Sciatic nerve (tissue), 2 donors: ENCODE measurements around the gene DLG2. TPM values are rescaled to one million over a fixed set of nuclear protein-coding genes. Genes with fewer than 3 reads are reported as not detected.

ENCODE experiments used
- ATAC-seq: fragments of 200-7000 bp; cut with Tn5 transposase; one replicate; pipeline ENCODE4 v1.9.1; 2020; ENCODE audit warnings: mild to moderate bottlenecking, moderate library complexity
- DNase-seq: peaks from one replicate; pipeline ENCODE4 v3.0.0-alpha.2; 2020; ENCODE audit warnings: low spot score
- intact Hi-C: fragments of 100-400 bp; cut with DNase I; formaldehyde crosslinking; loops from one replicate; pipeline ENCODE4 v1.14.2; 2022
- total RNA-seq: library from RNA; stranded (reverse); fragmentation: NEBNext Ultra II Directional; extraction: Animal tissue kit (Norgen Biotek cat#: 25700); gene quantifications from one replicate; pipeline ENCODE4 v1.2.1, GENCODE V29; 2021
- donor health status: DM: no; HTN: no; CAD: no.
- donor health status: DM: no; HTN: no; CAD: no.

DLG2 gene
- total RNA-seq, 1 donor from 2014 or later: 17.3 TPM

DNA sequence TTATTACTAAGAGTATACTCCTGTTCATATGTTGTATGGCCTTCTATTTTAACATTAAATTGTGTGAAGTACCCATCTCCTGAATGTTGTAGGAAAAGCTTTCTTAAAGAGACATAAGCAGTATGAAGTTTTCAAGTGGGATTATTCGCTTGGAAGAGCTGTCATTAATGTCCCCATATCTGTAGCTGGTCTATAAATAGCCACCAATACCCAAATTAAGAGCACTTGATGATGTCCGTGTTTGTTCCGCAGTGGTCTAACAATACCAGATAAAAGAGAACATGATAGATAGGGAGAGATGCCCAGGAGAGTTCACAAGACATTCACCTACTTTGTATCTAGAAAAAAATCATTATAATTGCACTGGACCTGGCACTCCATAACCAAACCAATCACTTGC lies 527.6 kb downstream of the DLG2 start:
- ATAC-seq (no peak), DNase-seq (no peak)
- intact Hi-C loops: no loop called here

DNA sequence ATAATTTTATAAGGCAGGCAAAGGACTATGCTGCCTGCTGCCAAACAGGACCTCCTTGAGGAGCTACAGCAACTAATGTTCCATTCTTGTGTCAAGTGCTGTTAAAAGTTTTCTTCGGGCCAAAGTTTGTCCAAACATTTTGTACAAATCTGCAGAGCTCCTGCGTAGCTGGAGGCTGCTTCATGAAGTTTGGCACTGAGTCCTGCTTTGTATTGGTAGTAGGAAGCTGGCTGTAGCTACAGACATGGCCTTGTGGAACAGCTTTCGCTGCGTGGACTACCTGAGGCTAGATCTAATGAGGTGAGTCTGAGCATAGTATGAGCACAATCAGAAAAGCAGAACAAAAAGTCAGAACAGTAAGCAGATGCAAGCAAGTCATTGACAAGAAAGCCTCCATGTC lies 528.1 kb downstream of the DLG2 start:
- DNase-seq: no peak
- no peak for ATAC-seq
- intact Hi-C loops: no loop called here

GRCh38 chr11:85096939-85097338 lies 530.2 kb downstream of the DLG2 start:
- intact Hi-C loops: no loop called here
- ATAC-seq: no peak
- no peak for DNase-seq

GRCh38 chr11:85095239-85095638 lies 531.9 kb downstream of the DLG2 start:
- intact Hi-C loops: no loop called here
- DNase-seq (no peak), ATAC-seq (no peak)

DNA sequence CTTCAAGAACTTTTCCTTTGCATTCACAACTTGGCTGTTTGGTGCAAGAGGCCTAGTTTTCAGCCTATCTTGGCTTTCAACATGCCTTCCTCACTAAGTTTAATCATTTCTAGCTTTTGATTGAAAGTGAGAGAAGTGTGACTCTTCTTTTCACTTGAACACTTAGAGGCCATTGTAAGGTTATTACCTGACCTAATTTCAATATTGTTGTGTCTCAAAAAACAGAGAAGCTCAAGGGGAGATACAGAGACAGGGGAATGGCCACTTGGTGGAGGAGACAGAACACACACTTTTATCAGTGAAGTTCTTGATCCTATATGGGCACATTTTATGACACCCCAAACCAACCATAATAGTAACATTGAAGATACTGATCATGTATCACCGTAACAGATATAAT lies 532.3 kb downstream of the DLG2 start:
- intact Hi-C loops: no loop called here
- no peak for ATAC-seq
- DNase-seq: no peak

GRCh38 chr11:85089654-85090053 lies 537.5 kb downstream of the DLG2 start:
- intact Hi-C loops: no loop called here
- no peak for ATAC-seq
- DNase-seq: no peak

DNA sequence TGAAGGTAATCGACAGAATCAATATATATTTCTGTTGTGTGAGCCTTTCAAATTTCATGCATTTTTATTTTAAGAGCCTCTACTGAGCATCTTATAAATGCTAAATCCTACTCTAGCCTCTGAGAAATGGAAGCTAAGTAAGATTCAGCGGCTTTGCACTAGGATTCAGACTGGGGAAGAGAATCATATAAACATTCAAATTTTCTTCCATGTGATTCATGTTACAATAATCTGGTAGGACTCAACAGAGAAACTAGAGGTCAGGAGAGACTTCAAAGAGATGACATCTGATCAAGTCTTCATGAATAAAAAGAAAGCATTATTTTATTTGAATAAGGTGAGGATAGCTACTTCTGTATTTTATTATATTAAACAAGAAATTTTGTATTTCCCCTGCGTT lies 538.9 kb downstream of the DLG2 start:
- DNase-seq (no peak), ATAC-seq (no peak)
- intact Hi-C loops: no loop called here

- no peak for DNase-seq
- intact Hi-C loops: no loop called here
- no peak for ATAC-seq
Observed at GRCh38 chr11:85086504-85087284, 540.5 kb downstream of the DLG2 start.

DNA sequence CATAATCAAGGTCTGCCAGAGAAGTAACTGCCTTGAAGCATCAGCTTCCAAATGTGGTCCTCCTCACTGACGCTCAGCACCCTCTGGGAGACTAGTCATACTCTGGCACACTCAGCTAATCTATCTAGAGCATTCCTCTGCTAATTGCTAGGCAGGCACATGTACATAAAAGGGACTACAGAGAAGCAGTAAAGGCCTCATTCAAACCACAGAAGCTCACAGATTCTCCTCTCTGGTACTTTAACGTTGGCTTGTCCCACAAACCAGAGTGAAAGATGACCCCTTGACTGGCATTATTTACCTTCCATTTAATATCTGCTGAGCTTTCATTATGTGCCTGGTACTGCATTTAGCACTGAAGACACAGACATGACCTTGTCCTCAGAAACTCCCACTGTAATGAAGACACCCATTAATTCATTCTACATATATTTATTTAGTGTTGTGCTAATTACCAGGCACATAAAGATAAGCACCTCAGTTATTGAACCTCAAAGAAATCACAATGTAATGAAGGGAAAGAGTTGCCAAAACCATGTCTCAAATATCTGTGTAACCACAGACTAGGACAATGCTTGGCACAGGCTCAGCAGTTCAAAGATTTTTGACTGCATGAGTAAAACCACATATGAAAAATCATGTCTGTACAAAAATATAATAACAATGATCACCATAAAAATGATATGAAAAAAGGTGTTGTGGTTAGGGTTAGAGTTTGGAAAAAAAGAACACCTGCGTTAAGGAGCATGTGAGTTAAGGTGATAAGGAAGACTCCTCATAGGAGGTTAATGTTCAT lies 550.4 kb downstream of the DLG2 start:
- ATAC-seq (no peak), DNase-seq (no peak)
- intact Hi-C loops: no loop called here

DNA sequence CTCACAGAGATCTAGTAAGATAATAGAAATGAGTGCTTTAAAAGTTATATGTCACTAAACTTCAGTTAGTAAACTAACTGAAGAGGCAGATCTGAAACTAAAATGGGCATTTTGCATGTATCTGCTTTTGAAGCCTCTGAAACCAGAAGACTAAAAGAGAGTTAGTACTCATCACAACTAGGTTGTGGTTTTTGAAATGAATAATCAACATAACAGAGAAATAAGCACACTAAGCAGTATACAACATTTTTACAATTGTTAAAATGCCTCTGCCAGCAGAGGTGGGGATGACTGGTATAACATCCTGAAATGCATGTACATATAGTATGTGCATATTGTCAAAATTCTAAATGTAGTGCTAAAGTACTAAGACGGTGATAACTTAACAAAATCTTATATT lies 564.5 kb downstream of the DLG2 start:
- no peak for ATAC-seq
- intact Hi-C loops: no loop called here
- DNase-seq: no peak

DNA sequence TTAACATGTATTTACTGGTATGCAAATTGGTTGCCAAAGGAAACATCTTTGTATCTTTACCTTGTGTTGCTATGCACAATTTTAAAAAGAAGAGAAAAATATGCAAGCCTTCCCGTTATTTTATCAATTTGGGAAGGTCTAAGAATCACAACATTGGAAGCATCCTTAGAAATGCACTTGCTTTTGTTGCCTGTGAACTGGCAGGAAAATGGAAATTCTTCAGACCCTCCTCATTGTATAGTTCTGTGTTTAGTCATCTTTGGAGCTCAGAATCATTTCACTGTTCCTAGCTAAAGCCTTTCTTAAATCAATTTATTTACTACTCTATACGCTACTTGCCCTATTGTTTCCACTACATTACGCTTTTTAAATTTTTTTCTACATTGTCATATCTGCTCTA lies 574.5 kb downstream of the DLG2 start:
- no peak for ATAC-seq
- intact Hi-C loops: no loop called here
- no peak for DNase-seq

- intact Hi-C loops: no loop called here
- no peak for ATAC-seq
- DNase-seq: no peak
Observed at GRCh38 chr11:85048801-85049200, 578.3 kb downstream of the DLG2 start.

- ATAC-seq: no peak
- intact Hi-C loops: no loop called here
Observed at GRCh38 chr11:85045716-85046115, 581.4 kb downstream of the DLG2 start.

GRCh38 chr11:85044911-85045310 lies 582.2 kb downstream of the DLG2 start:
- ATAC-seq: no peak
- intact Hi-C loops: no loop called here

More at GRCh38 chr11:85045716-85046115, 581.4 kb downstream of the DLG2 start:
- no peak for DNase-seq

GRCh38 chr11:85042361-85042760 lies 584.8 kb downstream of the DLG2 start:
- intact Hi-C loops: no loop called here
- ATAC-seq (no peak), DNase-seq (no peak)

More at GRCh38 chr11:85044911-85045310, 582.2 kb downstream of the DLG2 start:
- no peak for DNase-seq

GRCh38 chr11:85040166-85040565 lies 587.0 kb downstream of the DLG2 start:
- intact Hi-C loops: no loop called here
- DNase-seq (no peak), ATAC-seq (no peak)

DNA sequence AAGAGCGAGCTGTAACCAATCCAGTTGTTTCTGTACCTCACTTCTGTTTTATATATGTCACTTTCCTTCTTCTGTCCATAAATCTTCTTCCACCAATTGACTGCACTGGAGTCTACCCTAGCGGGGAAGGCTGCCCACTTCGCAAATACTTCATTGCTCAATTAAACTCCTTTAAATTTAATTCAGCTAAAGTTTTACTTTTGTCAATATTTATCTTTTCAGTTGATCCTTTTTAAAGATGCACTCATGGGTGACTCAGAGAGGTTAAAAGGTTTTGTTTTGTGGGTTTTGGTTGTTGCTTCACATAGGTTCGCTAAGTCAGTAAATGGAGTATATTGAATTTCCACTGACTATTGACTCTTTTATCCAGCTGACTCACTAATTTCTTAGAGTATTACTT lies 597.2 kb downstream of the DLG2 start:
- DNase-seq (no peak), ATAC-seq (no peak)
- intact Hi-C loops: no loop called here

- intact Hi-C loops: no loop called here
- peak; percentile 20 for ATAC-seq
- DNase-seq: no peak
Observed at GRCh38 chr11:85028329-85029101, 598.6 kb downstream of the DLG2 start.

- DNase-seq (no peak), ATAC-seq (no peak)
- intact Hi-C loops: no loop called here
Observed at GRCh38 chr11:85027346-85027745, 599.8 kb downstream of the DLG2 start.

DNA sequence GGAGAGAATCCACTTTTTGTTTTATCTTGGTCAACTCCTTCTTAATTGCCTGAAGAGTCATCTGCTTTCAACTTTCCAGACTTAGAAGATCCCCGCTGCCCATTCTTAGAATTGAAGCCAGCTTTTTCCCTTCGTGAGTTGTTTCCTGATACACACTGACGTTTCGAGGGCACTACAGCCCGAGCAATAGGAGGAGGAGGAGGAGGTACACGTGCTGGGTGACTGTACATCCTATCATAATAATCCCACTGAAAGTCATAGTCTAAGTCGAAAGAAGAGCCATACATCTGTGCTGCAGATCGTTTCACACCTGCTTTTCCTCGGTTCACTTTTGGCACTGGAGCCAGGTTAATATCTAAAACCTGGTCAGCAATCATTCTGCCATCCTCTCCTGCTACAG lies 606.1 kb downstream of the DLG2 start:
- ATAC-seq: no peak
- intact Hi-C loops: no loop called here
- DNase-seq: no peak
